HT-29 (cell line): ENCODE results near the gene RANGAP1. TPM values are rescaled to one million over a fixed set of nuclear protein-coding genes. Genes with fewer than 3 reads are reported as not detected.

Source experiments
- DNase-seq: peaks from one replicate; pipeline ENCODE4 v3.0.0-alpha.2; 2015; ENCODE audit warnings: low spot score
- small RNA-seq: library from RNA; depleted of rRNA; stranded (forward); fragments of <200 nt; gene quantifications from one replicate; pipeline ENCODE3, GENCODE V24; 2014
- total RNA-seq: library from RNA; depleted of rRNA; stranded (reverse); fragments of >200 nt; shearing (Covaris generic); gene quantifications from 2 replicates; pipeline ENCODE4 v1.2.3, GENCODE V29; 2014; rRNA removed

The RANGAP1 gene
- total RNA-seq, 1 experiment from 2014 or later = 81.2 TPM

DNA sequence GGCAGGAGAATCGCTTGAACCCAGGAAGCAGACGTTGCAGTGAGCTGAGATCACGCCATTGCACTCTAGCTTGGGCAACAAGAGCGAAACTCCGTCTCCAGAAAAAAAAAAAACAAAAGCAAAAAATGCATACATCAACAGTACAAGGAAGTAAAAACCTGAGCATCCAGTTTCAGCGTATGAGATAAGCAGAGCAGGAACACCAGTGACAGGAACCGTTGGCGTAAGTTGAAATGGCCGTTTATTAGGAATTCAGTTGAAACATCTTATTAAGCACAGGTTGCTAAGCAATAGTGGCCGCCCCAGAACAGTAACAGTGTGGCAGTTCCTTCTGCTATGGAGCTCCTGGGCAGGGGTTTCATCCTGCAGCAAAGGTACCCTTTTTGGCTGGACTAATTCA lies 84.8 kb downstream of the RANGAP1 start:
- peak; percentile 56 for DNase-seq

- DNase-seq = peak; percentile 8
Measured at GRCh38 chr22:41198027-41198580, 87.9 kb downstream of the RANGAP1 start.

GRCh38 chr22:41197038-41197972 lies 88.7 kb downstream of the RANGAP1 start:
- peak; percentile 55 for DNase-seq

Small RNA genes lying within 50 kb of the gene (small RNA-seq; reads per million reads assigned to genes)
- gene MIR6889 = not detected

Other genes with a start within 250 kb of the RANGAP1 start
- gene EP300, start 193.6 kb downstream of the RANGAP1 start, total RNA-seq = 24.0 and 31.6 TPM in 2 replicates
- 23.6 and 28.4 TPM in 2 replicates for gene L3MBTL2, start 80.9 kb downstream of the RANGAP1 start, total RNA-seq
- 0.76 TPM in 1 of 2 replicates, not detected in the other for gene CHADL, start 45.3 kb downstream of the RANGAP1 start, total RNA-seq
- 35.6 and 40.9 TPM in 2 replicates for gene ZC3H7B, start 15.3 kb upstream of the RANGAP1 start, total RNA-seq
- 10.7 and 16.7 TPM in 2 replicates for gene TEF, start 95.8 kb upstream of the RANGAP1 start, total RNA-seq
- gene TOB2, start 160.6 kb upstream of the RANGAP1 start, total RNA-seq = 25.1 and 26.6 TPM in 2 replicates
- 64.1 and 69.5 TPM in 2 replicates for gene PHF5A, start 182.5 kb upstream of the RANGAP1 start, total RNA-seq
- 48.3 and 52.1 TPM in 2 replicates for gene ACO2, start 182.9 kb upstream of the RANGAP1 start, total RNA-seq